Mesendoderm (in vitro differentiated cells): ENCODE data around the gene TREH.
"Not testable (repeated sequence)": the region's sequence is repeated elsewhere in the genome, so short reads cannot be mapped to it uniquely, and the experiment has no call there.

Source experiments
- DNase-seq: peaks from one replicate; pipeline ENCODE4 v3.0.0; 2013
- H2AK5ac ChIP-seq: 2 replicates; pipeline ENCODE4 v1.6.1; 2013; ENCODE audit warnings: low read length, inconsistent platforms
- H2BK120ac ChIP-seq: 2 replicates; pipeline ENCODE4 v1.6.1; 2013; ENCODE audit warnings: low read depth, mild to moderate bottlenecking, low read length, moderate library complexity, mixed read lengths
- H2BK15ac ChIP-seq: replicated peaks from 2 replicates; pipeline ENCODE4 v1.6.1; 2013; ENCODE audit warnings: low read depth, mild to moderate bottlenecking, moderate library complexity
- H2BK5ac ChIP-seq: 2 replicates; pipeline ENCODE4 v1.6.1; 2013; ENCODE audit warnings: low read length, inconsistent platforms
- H3K18ac ChIP-seq: 2 replicates; pipeline ENCODE4 v1.6.1; 2013; ENCODE audit warnings: mild to moderate bottlenecking, low read length, mixed read lengths
- H3K23ac ChIP-seq: one replicate; pipeline ENCODE4 v1.6.1; 2013; ENCODE audit warnings: low read length
- H3K27ac ChIP-seq: 2 replicates; pipeline ENCODE4 v1.5.1; 2013; ENCODE audit warnings: low read depth, mild to moderate bottlenecking, inconsistent platforms, low read length, moderate library complexity
- H3K27me3 ChIP-seq: 2 replicates; pipeline ENCODE4 v1.6.1; 2013; ENCODE audit warnings: low read length, control low read depth, mild to moderate bottlenecking, inconsistent platforms; ENCODE audit not compliant: insufficient read depth, poor library complexity
- H3K36me3 ChIP-seq: 2 replicates; pipeline ENCODE4 v1.6.1; 2013; ENCODE audit warnings: low read length, inconsistent platforms; ENCODE audit not compliant: control insufficient read depth, insufficient read depth
- H3K4ac ChIP-seq: one replicate; pipeline ENCODE4 v1.6.1; 2013; ENCODE audit warnings: low read depth, mild to moderate bottlenecking, low read length, moderate library complexity
- H3K4me1 ChIP-seq: 2 replicates; pipeline ENCODE4 v1.6.1; 2013; ENCODE audit warnings: low read depth, low read length, inconsistent platforms; ENCODE audit not compliant: control insufficient read depth
- H3K4me2 ChIP-seq: 2 replicates; pipeline ENCODE4 v1.6.1; 2013; ENCODE audit warnings: low read length
- H3K4me3 ChIP-seq: 2 replicates; pipeline ENCODE4 v1.5.1; 2013; ENCODE audit warnings: mild to moderate bottlenecking, low read length
- H3K56ac ChIP-seq: one replicate; pipeline ENCODE4 v1.6.1; 2013; ENCODE audit warnings: low read length
- H3K79me1 ChIP-seq: 2 replicates; pipeline ENCODE4 v1.6.1; 2013; ENCODE audit warnings: low read length, inconsistent platforms
- H3K79me2 ChIP-seq: 2 replicates; pipeline ENCODE4 v1.6.1; 2013; ENCODE audit warnings: mild to moderate bottlenecking, low read length; ENCODE audit not compliant: control insufficient read depth, insufficient read depth
- H3K9ac ChIP-seq: 2 replicates; pipeline ENCODE4 v1.6.1; 2013; ENCODE audit warnings: low read length, inconsistent platforms
- H4K5ac ChIP-seq: one replicate; pipeline ENCODE4 v1.6.1; 2013; ENCODE audit warnings: low read length
- H4K8ac ChIP-seq: one replicate; pipeline ENCODE4 v1.6.1; 2013; ENCODE audit warnings: low read depth, mild to moderate bottlenecking, control low read depth, low read length, moderate library complexity
- WGBS: extraction: QIAGEN DNeasy Blood & Tissue Kit; methylation state at CpG from one replicate; pipeline ENCODE4 v1.1.7; 2013; ENCODE audit warnings: low lambda C conversion rate, missing lambda C conversion rate; ENCODE audit not compliant: insufficient coverage; ENCODE audit errors: extremely low coverage; 5-methylcytosine and 5-hydroxymethylcytosine counted together

Gene TREH

GRCh38 chr11:118689852-118690552 is 10.6 kb upstream of the TREH start:
- Histone ChIP-seq H3K27ac (no peak overlapping the region), H2BK120ac (no peak overlapping the region), H3K9ac (peak overlapping the region; percentile 77), H3K4me3 (peak overlapping the region; percentile 24), H3K4me2 (peak overlapping the region; percentile 87), H3K27me3 (no peaks in the 10 kb centered on the region), H2BK15ac (no peak overlapping the region), H3K4ac (no peak overlapping the region), H3K79me1 (no peaks in the 10 kb centered on the region), H3K23ac (no peak overlapping the region), H3K18ac (no peak overlapping the region), H2BK5ac (peak overlapping the region; percentile 94), H4K5ac (no peak overlapping the region), H3K79me2 (no peaks in the 10 kb centered on the region), H3K56ac (peak overlapping the region; percentile 94), H3K36me3 (no peaks in the 10 kb centered on the region), H4K8ac (no peak overlapping the region), H2AK5ac (no peak overlapping the region), H3K4me1 (no peaks in the 10 kb centered on the region)
- DNase-seq, result peak; percentile 97
- WGBS, result no CpG with 5 or more reads among the region's 30 CpGs

- no peak overlapping the region for H4K5ac ChIP-seq
- H3K4me3 ChIP-seq, result no peak overlapping the region
- peak overlapping the region; percentile 40 for H3K56ac ChIP-seq
- H3K79me1 ChIP-seq, result no peaks in the 10 kb centered on the region
- no peak overlapping the region for H2BK15ac ChIP-seq
- no peak overlapping the region for H3K9ac ChIP-seq
- no peak overlapping the region for H4K8ac ChIP-seq
- WGBS, result no CpG with 5 or more reads among the region's 9 CpGs
- no peak overlapping the region for H2BK5ac ChIP-seq
- no peaks in the 10 kb centered on the region for H3K36me3 ChIP-seq
- no peak overlapping the region for H2AK5ac ChIP-seq
- no peak for DNase-seq
- H3K18ac ChIP-seq, result no peak overlapping the region
- H3K27me3 ChIP-seq, result no peaks in the 10 kb centered on the region
- no peaks in the 10 kb centered on the region for H3K4me1 ChIP-seq
- no peak overlapping the region for H3K4ac ChIP-seq
- no peak overlapping the region for H2BK120ac ChIP-seq
- no peak overlapping the region for H3K4me2 ChIP-seq
- no peak overlapping the region for H3K23ac ChIP-seq
- no peak overlapping the region for H3K27ac ChIP-seq
- H3K79me2 ChIP-seq, result no peaks in the 10 kb centered on the region
Observed at GRCh38 chr11:118689503-118689851, 10.0 kb upstream of the TREH start.

GRCh38 chr11:118688851-118689502 is 9.5 kb upstream of the TREH start:
- no peaks in the 10 kb centered on the region for H3K27me3 ChIP-seq
- H3K79me2 ChIP-seq, result no peaks in the 10 kb centered on the region
- DNase-seq, result no peak
- H2BK120ac ChIP-seq, result no peak overlapping the region
- no peak overlapping the region for H3K27ac ChIP-seq
- H2BK5ac ChIP-seq, result no peak overlapping the region
- no CpG with 5 or more reads among the region's 41 CpGs for WGBS
- no peaks in the 10 kb centered on the region for H3K79me1 ChIP-seq
- H2BK15ac ChIP-seq, result no peak overlapping the region
- H3K4me2 ChIP-seq, result no peak overlapping the region
- H4K8ac ChIP-seq, result no peak overlapping the region
- no peak overlapping the region for H3K23ac ChIP-seq
- no peak overlapping the region for H4K5ac ChIP-seq
- H3K36me3 ChIP-seq, result no peaks in the 10 kb centered on the region
- H2AK5ac ChIP-seq, result no peak overlapping the region
- H3K56ac ChIP-seq, result peak overlapping the region; percentile 40
- H3K4me1 ChIP-seq, result no peaks in the 10 kb centered on the region
- no peak overlapping the region for H3K4ac ChIP-seq
- H3K18ac ChIP-seq, result no peak overlapping the region
- H3K9ac ChIP-seq, result no peak overlapping the region
- no peak overlapping the region for H3K4me3 ChIP-seq

GRCh38 chr11:118688339-118688738 is 8.9 kb upstream of the TREH start:
- not testable (repeated sequence) for H3K18ac ChIP-seq, H2BK5ac ChIP-seq, H3K4me3 ChIP-seq, H3K4me1 ChIP-seq, H3K27me3 ChIP-seq, H3K27ac ChIP-seq, H3K4me2 ChIP-seq, H3K56ac ChIP-seq, H3K23ac ChIP-seq, H3K36me3 ChIP-seq, H3K9ac ChIP-seq, H2BK120ac ChIP-seq, H3K79me2 ChIP-seq, H4K5ac ChIP-seq, H3K4ac ChIP-seq, H3K79me1 ChIP-seq, H4K8ac ChIP-seq, H2AK5ac ChIP-seq, H2BK15ac ChIP-seq, DNase-seq
- no CpG with 5 or more reads among the region's 10 CpGs for WGBS

- Histone ChIP-seq H3K36me3 (no peaks in the 10 kb centered on the region), H3K9ac (no peak overlapping the region), H3K4ac (no peak overlapping the region), H3K79me1 (no peaks in the 10 kb centered on the region), H2BK120ac (no peak overlapping the region), H3K79me2 (no peaks in the 10 kb centered on the region), H3K23ac (no peak overlapping the region), H3K27me3 (no peaks in the 10 kb centered on the region), H3K4me1 (no peaks in the 10 kb centered on the region), H2BK5ac (no peak overlapping the region), H3K56ac (no peak overlapping the region), H3K4me3 (no peak overlapping the region), H3K18ac (no peak overlapping the region), H4K8ac (no peak overlapping the region), H4K5ac (no peak overlapping the region), H2BK15ac (no peak overlapping the region), H3K27ac (no peak overlapping the region), H2AK5ac (no peak overlapping the region), H3K4me2 (no peak overlapping the region)
- no peak for DNase-seq
- no CpG with 5 or more reads among the region's 5 CpGs for WGBS
Observed at GRCh38 chr11:118687906-118688305, 8.5 kb upstream of the TREH start.

GRCh38 chr11:118684187-118684586 is 4.7 kb upstream of the TREH start:
- H3K4me3 ChIP-seq, result no peak overlapping the region
- no peak overlapping the region for H3K18ac ChIP-seq
- no peak overlapping the region for H2BK120ac ChIP-seq
- H3K23ac ChIP-seq, result no peak overlapping the region
- no peaks in the 10 kb centered on the region for H3K27me3 ChIP-seq
- H4K8ac ChIP-seq, result no peak overlapping the region
- no CpG with 5 or more reads among the region's 2 CpGs for WGBS
- no peak overlapping the region for H3K4me2 ChIP-seq
- no peak overlapping the region for H4K5ac ChIP-seq
- no peaks in the 10 kb centered on the region for H3K79me1 ChIP-seq
- H3K79me2 ChIP-seq, result no peaks in the 10 kb centered on the region
- no peak overlapping the region for H3K27ac ChIP-seq
- H2BK15ac ChIP-seq, result no peak overlapping the region
- H3K36me3 ChIP-seq, result no peaks in the 10 kb centered on the region
- no peak overlapping the region for H3K56ac ChIP-seq
- H2AK5ac ChIP-seq, result no peak overlapping the region
- DNase-seq, result no peak
- no peak overlapping the region for H3K9ac ChIP-seq
- H3K4me1 ChIP-seq, result peaks cover 3% of the 10 kb centered on the region
- H3K4ac ChIP-seq, result no peak overlapping the region
- no peak overlapping the region for H2BK5ac ChIP-seq
